A673 (cell line): Measurements from ENCODE around the gene NAA10.

Experiments used
- EZH2 ChIP-seq: fragments of 200-600 bp; sonication (generic); IDR thresholded peaks from 2 replicates; pipeline ENCODE4 v1.6.1; 2017; ENCODE audit warnings: borderline replicate concordance, low read depth, mild to moderate bottlenecking, mixed read lengths, antibody characterized with exemption, low read length; ENCODE audit not compliant: poor library complexity, severe bottlenecking
- TF ChIP-seq, protein P1 (sequence below): fragments of 300-800, 200-600 bp; sonication (generic); conservative IDR thresholded peaks from 2 replicates; pipeline ENCODE4 v1.5.1; 2017; ENCODE audit warnings: low read depth, mild to moderate bottlenecking, antibody characterized with exemption, low read length, moderate library complexity, mixed read lengths

DNA sequence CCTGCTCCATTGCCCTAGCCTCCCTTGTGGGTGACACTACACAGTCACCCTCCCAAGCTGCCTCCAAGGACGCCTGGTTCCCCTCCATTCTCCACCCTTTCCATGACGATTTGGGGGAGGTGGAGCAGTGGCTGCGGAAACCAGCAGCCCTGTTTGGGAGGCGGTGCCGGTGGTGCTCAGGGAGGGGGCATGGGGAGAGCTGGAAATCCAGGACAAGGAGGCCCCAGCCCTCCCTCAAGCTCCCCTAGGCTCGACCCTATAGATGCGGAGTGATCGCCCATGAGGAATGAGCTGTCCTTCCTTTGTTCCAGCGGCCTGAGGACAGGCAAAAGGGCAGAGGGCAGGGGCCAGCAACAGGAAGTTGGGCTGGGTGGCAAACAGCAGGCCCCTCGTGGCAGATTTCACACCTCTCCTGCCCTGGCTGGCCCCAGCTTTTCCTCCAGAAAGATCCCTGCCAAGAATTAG lies 13.2 kb upstream of the NAA10 start:
- TF ChIP-seq, protein P1, sequence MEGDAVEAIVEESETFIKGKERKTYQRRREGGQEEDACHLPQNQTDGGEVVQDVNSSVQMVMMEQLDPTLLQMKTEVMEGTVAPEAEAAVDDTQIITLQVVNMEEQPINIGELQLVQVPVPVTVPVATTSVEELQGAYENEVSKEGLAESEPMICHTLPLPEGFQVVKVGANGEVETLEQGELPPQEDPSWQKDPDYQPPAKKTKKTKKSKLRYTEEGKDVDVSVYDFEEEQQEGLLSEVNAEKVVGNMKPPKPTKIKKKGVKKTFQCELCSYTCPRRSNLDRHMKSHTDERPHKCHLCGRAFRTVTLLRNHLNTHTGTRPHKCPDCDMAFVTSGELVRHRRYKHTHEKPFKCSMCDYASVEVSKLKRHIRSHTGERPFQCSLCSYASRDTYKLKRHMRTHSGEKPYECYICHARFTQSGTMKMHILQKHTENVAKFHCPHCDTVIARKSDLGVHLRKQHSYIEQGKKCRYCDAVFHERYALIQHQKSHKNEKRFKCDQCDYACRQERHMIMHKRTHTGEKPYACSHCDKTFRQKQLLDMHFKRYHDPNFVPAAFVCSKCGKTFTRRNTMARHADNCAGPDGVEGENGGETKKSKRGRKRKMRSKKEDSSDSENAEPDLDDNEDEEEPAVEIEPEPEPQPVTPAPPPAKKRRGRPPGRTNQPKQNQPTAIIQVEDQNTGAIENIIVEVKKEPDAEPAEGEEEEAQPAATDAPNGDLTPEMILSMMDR = no peak
- TF ChIP-seq EZH2 = no peak
